EL (cell line): Measurements from ENCODE around the gene DHRS2.

ENCODE experiments used
- DNase-seq: peaks from one replicate; pipeline ENCODE4 v3.0.0-alpha.2; 2016

Gene DHRS2

GRCh38 chr14:23613242-23614070 is 22.7 kb upstream of the DHRS2 start:
- no peak for DNase-seq

- DNase-seq = no peak
These were observed 21.8 kb upstream of the DHRS2 start for GRCh38 chr14:23614395-23614828.

- DNase-seq = no peak
These were observed 20.3 kb upstream of the DHRS2 start for GRCh38 chr14:23615856-23616255.

DNA sequence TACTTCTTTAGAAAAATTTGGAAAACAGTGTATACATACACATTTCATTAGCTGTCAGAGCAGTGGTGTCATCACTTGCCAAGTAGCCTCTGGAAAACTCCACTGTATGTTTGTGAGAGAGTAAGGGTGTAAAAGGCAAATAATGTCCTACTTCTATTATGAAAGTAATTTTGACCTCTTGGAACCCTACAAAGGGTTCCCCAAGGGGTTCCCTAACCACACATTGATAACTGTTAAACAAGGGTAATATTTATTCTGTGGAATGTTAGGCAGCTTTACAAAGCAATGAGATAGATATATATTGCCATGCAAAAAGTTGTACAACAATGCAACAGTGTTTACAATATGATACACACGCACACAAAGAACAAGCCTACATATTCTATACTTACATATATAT is 18.6 kb upstream of the DHRS2 start:
- no peak for DNase-seq

DNA sequence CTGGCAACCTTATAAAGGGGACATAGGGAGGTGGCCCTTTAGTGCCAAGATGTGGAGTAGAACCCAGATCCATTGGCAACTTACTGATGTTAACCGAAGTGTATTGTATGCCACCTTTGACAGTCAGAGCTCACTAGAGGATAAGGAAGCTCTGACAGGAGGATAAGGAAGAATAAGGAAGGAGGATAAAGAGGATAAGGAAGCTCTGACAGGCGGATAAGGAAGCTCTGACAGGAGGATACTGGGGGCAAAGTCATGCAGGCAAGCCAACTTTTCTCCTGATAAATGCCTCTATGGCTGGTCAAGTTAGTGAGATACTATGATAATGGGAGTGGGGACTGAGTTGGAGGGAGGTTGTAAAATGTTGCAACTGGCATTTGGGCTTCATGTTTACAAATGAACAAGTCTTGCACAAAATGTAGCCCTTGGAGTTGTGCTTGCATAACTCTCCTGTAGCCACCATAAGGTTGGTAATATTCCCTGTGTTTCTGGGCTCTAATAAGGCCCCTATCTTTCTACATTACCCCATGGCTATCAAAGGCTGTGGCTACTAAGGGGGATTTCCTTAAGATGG is 17.7 kb upstream of the DHRS2 start:
- DNase-seq = no peak

- no peak for DNase-seq
These were observed 15.9 kb upstream of the DHRS2 start for GRCh38 chr14:23620177-23620702.

DNA sequence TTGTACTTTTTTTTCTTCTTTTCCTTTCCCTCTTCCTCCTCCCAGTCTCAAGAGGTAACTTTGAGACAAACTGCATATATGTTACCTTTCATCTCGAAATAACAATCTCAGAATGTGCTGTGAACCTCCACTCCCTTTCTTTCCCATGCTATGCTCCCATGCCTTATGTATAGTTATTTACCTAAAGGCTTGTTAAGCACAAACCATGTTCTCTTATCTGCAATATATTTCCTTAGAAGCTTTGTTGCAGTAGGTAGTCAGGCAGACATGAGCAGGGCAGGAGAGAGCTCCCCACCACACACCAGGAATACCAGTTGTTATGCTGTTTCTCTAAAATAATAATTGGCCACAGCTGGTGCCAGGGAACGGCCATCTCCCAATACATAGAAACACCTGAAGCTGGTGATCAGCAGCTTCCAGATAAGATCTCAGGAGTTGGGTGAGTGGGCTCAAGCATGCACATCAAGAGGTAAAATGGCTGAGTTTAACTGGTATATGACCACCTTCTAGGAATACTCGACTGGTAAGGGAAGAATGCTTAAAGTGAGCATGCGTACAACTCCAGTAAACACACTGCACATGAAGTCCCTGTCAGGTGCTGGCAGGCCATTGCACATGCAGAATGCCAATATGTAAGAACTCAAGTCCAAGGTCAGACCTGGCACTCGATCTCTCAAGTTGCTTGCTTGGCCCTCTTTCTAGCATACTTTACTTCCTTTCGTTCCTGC is 14.8 kb upstream of the DHRS2 start:
- no peak for DNase-seq

GRCh38 chr14:23621932-23622730 is 14.0 kb upstream of the DHRS2 start:
- no peak for DNase-seq

DNA sequence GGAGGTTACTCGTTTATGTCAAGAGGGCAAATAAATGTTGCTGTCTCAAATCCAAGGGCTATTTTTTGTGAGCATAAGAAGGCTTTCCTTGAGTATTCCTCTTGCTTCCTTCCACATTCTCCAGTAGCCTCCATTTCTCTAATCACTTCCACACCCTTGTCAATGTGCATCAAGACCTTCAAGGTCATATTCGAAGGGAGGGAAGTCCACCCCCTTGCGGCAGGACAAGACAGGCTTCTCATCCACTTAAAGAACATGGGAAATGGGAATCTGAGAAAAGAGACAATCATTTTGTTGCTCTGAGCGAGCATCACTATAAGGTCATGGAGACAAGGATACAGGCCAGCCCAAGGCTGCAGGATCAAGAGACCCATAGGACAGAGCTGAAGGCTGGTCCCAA is 13.2 kb upstream of the DHRS2 start:
- DNase-seq = no peak

DNA sequence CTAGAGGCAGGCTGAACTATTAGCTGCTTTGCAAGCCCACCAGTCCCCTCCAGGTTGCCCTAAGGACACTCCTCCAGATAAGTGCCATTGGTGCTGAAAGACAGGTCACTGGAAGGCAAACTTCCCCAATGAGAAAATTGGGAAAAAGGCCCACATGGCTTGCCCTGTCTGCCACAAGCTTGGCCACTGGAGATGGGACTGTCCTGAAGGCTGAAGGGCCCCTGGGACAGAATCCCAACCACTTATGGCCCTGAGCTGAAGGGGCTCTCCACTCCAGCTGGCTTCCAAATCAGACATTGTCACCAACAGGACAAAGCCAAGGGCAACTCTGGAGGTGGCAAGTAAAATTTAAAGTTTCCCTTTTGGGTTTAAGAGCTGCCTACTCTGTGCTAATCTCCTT is 12.2 kb upstream of the DHRS2 start:
- DNase-seq = no peak

DNA sequence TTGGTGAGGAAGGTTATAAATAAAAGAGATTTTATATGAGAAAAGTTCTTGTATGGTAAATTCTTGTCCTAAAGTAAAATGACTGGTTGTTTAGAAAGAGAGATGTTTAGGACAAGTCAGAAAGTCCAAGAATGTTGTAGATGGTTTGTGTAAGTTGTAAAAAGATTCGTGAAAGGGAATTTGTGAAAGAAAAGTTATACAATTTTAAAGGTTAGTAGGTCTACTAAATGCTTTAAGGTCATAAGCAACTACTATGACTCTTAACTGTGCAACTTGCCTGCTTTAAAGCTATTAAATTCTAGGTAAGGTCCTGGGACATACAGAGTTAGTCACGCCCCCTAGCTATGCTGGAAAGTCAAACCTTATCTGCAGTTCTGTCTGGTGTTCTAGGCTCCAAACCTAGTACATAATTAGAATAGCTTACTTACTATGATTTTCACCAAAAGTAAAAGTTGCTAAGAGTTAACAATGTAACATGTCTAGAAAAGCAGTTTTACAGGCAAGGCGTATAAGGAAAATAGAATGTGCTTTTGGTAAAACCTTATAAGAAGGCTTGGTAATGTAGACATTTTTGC is 11.2 kb upstream of the DHRS2 start:
- DNase-seq = no peak

DNA sequence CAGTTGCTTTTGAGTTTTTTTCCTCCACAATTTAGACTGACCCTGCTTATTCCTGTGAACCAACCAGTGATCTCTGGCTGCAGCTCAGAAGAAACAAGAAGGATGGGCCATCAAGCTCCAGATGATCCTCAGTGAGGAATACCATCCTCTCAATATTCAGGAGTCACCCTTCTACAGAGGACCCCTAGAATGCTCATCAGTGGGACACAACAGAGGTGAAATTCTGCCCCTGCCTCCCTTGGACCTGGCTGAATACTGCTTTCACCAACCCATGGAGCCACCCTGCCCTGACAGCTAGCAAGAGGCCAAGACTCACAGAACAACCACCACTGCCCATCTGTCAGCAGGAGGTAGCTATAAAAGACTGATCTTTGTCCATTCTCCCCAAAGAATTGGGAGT is 9.2 kb upstream of the DHRS2 start:
- DNase-seq = no peak

GRCh38 chr14:23627961-23628360 is 8.2 kb upstream of the DHRS2 start:
- no peak for DNase-seq

DNA sequence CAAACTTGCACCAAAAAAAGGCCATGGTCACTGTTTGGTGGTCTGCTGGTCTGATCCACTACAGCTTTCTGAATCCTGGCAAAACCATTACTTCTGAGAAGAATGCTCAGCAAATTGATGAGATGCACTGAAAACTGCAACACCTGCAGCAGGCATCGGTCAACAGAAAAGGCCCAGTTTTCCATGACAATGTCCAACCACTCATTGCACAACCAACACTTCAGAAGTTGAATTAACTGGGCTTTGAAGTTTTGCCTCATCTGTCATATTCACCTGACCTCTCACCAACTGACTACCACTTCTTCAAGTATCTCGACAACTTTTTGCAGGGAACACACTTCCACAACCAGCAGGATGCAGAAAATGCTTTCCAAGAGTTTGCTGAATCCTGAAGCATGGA is 7.0 kb upstream of the DHRS2 start:
- DNase-seq = no peak

DNA sequence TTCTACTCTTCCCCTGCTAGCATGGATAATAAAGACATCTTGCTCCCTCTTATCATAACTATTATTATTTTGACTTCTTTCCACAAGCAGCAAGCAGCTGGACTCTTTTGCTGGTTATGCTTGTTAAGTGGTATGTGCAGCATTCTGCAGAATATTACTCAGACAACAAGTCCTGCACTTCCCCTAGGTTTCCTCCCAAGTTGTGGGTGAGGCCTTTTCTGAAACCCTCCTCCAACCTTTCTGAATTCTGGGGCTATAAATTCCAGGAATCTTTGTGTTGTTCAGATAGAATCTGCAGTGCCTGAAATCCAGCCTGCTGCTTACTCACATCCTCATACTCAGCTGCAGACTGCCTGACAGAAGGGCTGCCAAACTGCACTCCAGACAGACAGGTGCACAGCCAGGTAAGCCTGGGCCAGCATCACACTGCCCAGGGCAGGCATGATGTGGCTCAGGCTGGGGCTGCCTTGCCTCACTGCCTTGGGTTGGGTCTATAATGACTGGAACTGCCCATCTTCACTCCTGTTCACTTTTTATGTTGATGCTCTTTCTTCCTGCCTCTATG is 6.2 kb upstream of the DHRS2 start:
- DNase-seq = no peak

DNA sequence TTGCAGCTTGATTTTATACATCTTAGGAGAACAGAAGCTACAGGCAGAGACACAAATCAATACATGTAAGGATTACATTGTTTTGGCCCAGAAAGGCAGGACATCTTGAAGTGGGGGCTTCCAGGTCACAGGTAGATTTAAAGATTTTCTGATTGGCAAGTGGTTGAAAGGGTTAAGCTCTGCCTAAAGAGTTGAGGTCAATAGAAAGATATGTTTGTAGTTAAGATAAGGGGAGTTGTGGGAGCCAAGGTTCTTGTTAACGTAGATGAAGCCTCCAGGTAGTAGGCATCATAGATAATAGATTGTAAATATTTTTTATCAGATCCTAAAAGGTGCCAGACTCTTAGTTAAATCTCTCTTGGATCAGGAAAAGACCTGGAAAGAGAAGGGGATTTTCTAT is 5.5 kb upstream of the DHRS2 start:
- no peak for DNase-seq

GRCh38 chr14:23631234-23631633 is 4.9 kb upstream of the DHRS2 start:
- no peak for DNase-seq

- DNase-seq = peak; percentile 68
These were observed 4.3 kb upstream of the DHRS2 start for GRCh38 chr14:23631702-23632460.

GRCh38 chr14:23632461-23633159 is 3.6 kb upstream of the DHRS2 start:
- no peak for DNase-seq

DNA sequence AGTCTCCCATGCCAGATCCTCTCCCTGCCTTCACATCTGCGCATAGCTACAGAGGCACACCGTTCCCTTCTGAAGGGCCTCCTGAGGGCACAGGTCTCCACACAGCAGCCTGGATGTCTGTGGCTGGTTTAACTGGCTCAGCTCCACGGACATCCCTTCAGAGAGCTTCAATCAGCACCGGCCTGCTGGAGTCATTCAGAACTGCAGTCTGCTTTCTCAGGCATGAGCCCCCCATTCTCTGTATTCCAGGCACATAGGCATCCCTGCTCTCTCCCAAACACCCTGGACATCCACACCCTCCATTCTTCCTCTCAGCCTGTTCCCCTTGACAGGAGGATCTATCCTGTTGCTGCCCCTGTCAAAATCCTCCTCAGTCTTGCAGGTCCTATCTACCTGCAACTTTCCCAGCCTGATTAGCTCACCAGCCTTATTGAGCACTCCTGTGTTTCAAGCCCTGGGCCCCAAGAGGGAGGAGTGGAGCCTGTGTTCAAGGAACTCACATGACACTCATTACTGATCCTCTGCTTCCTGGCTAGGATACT is 2.9 kb upstream of the DHRS2 start:
- DNase-seq = no peak
